RWPE2 (cell line): ENCODE results near the gene METTL24.

Experiments used
- ATAC-seq: fragments of 200-7000 bp; cut with Tn5 transposase; 3 replicates; pipeline ENCODE4 v1.9.1; 2021; ENCODE audit warnings: low read depth
- DNase-seq: peaks from one replicate; pipeline ENCODE4 v3.0.0-alpha.2; 2020; ENCODE audit warnings: low spot score
- H3K27ac ChIP-seq: fragments of 450-650 bp; 2 replicates; pipeline ENCODE4 v1.5.1; 2017; ENCODE audit warnings: mild to moderate bottlenecking; ENCODE audit not compliant: poor library complexity, severe bottlenecking
- H3K27me3 ChIP-seq: fragments of 250-450 bp; sonication (Bioruptor Pico); 2 replicates; pipeline ENCODE4 v1.5.1; 2021; ENCODE audit warnings: mild to moderate bottlenecking, moderate library complexity; ENCODE audit not compliant: insufficient read depth, poor library complexity, severe bottlenecking
- H3K36me3 ChIP-seq: fragments of 250-450 bp; sonication (Bioruptor Pico); 2 replicates; pipeline ENCODE4 v1.5.1; 2020; ENCODE audit warnings: low read depth, mild to moderate bottlenecking, moderate library complexity
- H3K4me1 ChIP-seq: fragments of 250-450 bp; sonication (Bioruptor Pico); 2 replicates; pipeline ENCODE4 v1.5.1; 2021; ENCODE audit warnings: mild to moderate bottlenecking, moderate library complexity; ENCODE audit not compliant: insufficient read depth, poor library complexity, severe bottlenecking
- H3K4me3 ChIP-seq: fragments of 250-450 bp; sonication (Bioruptor Pico); 2 replicates; pipeline ENCODE4 v1.5.1; 2021; ENCODE audit warnings: mild to moderate bottlenecking, moderate library complexity; ENCODE audit not compliant: severe bottlenecking
- H3K9me3 ChIP-seq: fragments of 250-450 bp; sonication (Bioruptor Pico); 2 replicates; pipeline ENCODE4 v1.5.1; 2021; ENCODE audit warnings: mild to moderate bottlenecking, moderate library complexity; ENCODE audit not compliant: severe bottlenecking
- TF ChIP-seq, protein P1 (sequence below): fragments of 450-650 bp; IDR thresholded peaks from one replicate; pipeline ENCODE4 v1.5.1; 2017; ENCODE audit warnings: mild to moderate bottlenecking, moderate library complexity; ENCODE audit not compliant: poor library complexity, severe bottlenecking

Gene METTL24

DNA sequence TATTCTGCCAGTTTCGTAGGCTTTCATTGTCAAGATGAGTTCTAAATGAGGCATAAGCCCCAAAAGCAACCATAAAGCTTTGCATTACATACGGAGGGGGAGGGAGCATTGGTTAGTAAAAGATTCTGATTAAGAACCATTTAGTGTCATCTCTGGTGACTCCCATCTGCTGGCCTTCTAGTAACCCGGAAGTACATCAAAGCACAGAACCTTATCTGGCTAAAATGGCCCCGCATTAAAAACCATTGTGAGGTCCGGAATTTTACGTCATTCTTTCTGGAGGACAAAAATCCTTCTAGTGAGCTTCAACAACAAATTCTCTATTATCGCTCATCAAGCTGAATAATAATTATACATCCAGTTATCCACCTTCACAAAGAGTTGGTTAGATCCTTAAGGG, 37.8 kb downstream of the METTL24 start:
- Histone ChIP-seq H3K4me3 (no peak overlapping the region), H3K27ac (no peak overlapping the region), H3K9me3 (no peaks in the 10 kb centered on the region), H3K36me3 (no peaks in the 10 kb centered on the region), H3K4me1 (no peaks in the 10 kb centered on the region), H3K27me3 (no peaks in the 10 kb centered on the region)
- no peak for ATAC-seq
- TF ChIP-seq, protein P1, sequence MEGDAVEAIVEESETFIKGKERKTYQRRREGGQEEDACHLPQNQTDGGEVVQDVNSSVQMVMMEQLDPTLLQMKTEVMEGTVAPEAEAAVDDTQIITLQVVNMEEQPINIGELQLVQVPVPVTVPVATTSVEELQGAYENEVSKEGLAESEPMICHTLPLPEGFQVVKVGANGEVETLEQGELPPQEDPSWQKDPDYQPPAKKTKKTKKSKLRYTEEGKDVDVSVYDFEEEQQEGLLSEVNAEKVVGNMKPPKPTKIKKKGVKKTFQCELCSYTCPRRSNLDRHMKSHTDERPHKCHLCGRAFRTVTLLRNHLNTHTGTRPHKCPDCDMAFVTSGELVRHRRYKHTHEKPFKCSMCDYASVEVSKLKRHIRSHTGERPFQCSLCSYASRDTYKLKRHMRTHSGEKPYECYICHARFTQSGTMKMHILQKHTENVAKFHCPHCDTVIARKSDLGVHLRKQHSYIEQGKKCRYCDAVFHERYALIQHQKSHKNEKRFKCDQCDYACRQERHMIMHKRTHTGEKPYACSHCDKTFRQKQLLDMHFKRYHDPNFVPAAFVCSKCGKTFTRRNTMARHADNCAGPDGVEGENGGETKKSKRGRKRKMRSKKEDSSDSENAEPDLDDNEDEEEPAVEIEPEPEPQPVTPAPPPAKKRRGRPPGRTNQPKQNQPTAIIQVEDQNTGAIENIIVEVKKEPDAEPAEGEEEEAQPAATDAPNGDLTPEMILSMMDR, result no peak
- no peak for DNase-seq

DNA sequence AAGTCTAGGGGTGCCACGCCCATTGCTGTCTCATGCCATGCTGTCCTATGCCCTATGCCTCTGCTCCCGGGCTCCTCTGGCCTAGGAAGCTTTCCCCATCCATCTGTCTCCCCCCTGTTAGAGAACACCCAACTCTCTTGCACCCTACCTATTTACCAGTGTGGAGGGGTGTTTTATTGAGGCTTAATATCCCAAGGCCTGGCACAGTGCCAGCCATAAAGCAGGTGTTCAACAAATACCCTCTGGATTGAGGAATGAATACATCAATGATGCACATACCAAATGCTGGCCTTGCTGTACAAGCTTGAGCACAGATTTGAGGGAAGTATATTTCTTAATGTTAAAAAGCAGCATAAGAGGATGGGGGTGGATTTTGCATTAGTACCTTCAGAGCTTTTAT, 38.3 kb downstream of the METTL24 start:
- Histone ChIP-seq H3K9me3 (no peaks in the 10 kb centered on the region), H3K4me3 (no peak overlapping the region), H3K4me1 (no peaks in the 10 kb centered on the region), H3K27me3 (no peaks in the 10 kb centered on the region), H3K27ac (no peak overlapping the region), H3K36me3 (no peaks in the 10 kb centered on the region)
- ATAC-seq (no peak), DNase-seq (no peak)
- TF ChIP-seq, protein P1, result no peak

DNA sequence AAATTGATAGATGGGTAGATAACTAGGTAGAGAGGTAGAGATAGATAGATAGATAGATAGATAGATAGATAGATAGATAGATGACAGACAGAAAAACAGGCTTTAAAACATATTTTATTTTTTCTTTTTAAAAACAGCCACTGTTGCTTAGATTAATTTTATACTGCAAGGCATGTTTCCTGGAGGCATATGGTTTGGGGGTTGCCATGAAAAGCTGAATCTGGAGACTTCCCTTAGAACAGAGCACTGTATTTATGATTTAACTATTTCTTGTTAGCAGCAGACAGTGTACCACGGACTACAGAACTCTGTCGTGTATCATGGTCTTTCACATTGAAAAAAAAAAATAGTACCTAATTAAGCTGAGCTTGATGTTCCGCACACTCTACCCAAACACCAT, 38.8 kb downstream of the METTL24 start:
- Histone ChIP-seq H3K9me3 (no peaks in the 10 kb centered on the region), H3K27ac (no peak overlapping the region), H3K27me3 (no peaks in the 10 kb centered on the region), H3K4me3 (no peak overlapping the region), H3K4me1 (no peaks in the 10 kb centered on the region), H3K36me3 (no peaks in the 10 kb centered on the region)
- no peak for DNase-seq
- ATAC-seq, result no peak
- TF ChIP-seq, protein P1, result no peak

- Histone ChIP-seq H3K36me3 (no peaks in the 10 kb centered on the region), H3K9me3 (no peaks in the 10 kb centered on the region), H3K27me3 (no peaks in the 10 kb centered on the region), H3K27ac (no peak overlapping the region), H3K4me1 (no peaks in the 10 kb centered on the region), H3K4me3 (no peak overlapping the region)
- DNase-seq (no peak), ATAC-seq (no peak)
- TF ChIP-seq, protein P1, result no peak
These were observed 39.2 kb downstream of the METTL24 start for GRCh38 chr6:110318971-110319370.

DNA sequence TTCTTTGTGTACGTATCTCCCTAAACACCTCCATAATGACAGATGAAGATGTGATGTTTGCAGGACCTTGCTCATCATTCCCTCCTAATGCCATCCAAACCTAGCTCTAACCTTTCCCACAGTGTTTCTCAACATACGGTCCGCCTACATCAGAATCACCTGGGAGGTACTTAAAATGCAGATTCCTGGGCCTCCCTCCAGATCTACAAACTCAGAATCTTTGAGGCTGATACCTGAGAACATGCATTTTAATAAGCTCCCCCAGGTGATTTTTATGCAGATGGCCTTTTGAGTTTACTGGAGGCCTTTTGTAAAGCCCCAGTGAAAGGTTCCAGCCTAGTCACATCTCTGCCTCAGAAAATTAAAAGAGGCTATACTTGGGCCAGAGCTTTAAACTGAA, 40.5 kb downstream of the METTL24 start:
- Histone ChIP-seq H3K27ac (no peak overlapping the region), H3K27me3 (no peaks in the 10 kb centered on the region), H3K4me1 (no peaks in the 10 kb centered on the region), H3K4me3 (no peak overlapping the region), H3K9me3 (no peaks in the 10 kb centered on the region), H3K36me3 (no peaks in the 10 kb centered on the region)
- DNase-seq (no peak), ATAC-seq (no peak)
- TF ChIP-seq, protein P1, result no peak
